Measurements from ENCODE around the gene GTPBP3.

DNA sequence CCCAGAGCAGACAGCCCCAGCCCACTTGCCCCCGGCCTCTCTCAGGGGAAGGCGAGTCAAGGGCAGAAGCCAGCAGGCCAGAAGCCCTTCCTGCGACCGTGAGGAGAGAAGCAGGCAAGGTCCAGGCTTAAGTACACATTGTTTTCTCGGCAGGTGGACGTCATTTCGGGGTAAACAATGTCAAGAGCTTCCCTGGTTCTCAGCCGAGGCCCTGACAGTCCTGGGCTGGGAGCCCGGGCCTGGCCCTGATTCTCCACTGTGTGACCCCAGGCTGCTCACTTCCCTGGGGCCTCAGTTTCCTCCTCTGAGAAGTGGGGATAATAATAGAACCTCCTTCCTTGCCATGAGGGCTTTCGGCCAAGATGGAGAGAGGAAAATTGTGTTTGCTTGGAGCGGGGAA lies 20.4 kb downstream of the GTPBP3 start:
- TF ChIP-seq POLR2AphosphoS5 (IDR thresholded peaks at IDR 0.05; ENCODE audit: low read depth, low read length): no peak
- TF ChIP-seq YY1 (IDR thresholded peaks at IDR 0.05; ENCODE audit: low read depth, low read length): no peak
- TF ChIP-seq, protein P1, sequence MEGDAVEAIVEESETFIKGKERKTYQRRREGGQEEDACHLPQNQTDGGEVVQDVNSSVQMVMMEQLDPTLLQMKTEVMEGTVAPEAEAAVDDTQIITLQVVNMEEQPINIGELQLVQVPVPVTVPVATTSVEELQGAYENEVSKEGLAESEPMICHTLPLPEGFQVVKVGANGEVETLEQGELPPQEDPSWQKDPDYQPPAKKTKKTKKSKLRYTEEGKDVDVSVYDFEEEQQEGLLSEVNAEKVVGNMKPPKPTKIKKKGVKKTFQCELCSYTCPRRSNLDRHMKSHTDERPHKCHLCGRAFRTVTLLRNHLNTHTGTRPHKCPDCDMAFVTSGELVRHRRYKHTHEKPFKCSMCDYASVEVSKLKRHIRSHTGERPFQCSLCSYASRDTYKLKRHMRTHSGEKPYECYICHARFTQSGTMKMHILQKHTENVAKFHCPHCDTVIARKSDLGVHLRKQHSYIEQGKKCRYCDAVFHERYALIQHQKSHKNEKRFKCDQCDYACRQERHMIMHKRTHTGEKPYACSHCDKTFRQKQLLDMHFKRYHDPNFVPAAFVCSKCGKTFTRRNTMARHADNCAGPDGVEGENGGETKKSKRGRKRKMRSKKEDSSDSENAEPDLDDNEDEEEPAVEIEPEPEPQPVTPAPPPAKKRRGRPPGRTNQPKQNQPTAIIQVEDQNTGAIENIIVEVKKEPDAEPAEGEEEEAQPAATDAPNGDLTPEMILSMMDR (IDR thresholded peaks at IDR 0.05; ENCODE audit: control extremely low read depth in 1 of 3, insufficient read depth in 1 of 3, low read depth in 1 of 3, low read length in 3 of 3): no peak
- TF ChIP-seq TCF12 (IDR thresholded peaks at IDR 0.05; ENCODE audit: low read depth, low read length): no peak
- no peak for TF ChIP-seq CBX8 (IDR thresholded peaks at IDR 0.05; ENCODE audit: borderline replicate concordance, low read depth, low read length)
- TF ChIP-seq EZH2 (IDR thresholded peaks at IDR 0.05; ENCODE audit: low read depth, low read length, severe bottlenecking): no peak
